Activated CD8-positive, alpha-beta memory T cell treated with anti-CD3 and anti-CD28 coated beads for 1 hour (primary cell): ENCODE data around the gene BIRC7.

Experiments
- DNase-seq, 2 donors: peaks; one replicate each; pipeline ENCODE4 v3.0.0-alpha.2; 2020; ENCODE audit warnings: low read depth in 1 of 2; ENCODE audit errors: extremely low read depth in 1 of 2

The BIRC7 gene

GRCh38 chr20:63224412-63225081 lies 11.2 kb upstream of the BIRC7 start:
- DNase-seq = no peak

- no peak for DNase-seq
Observed at GRCh38 chr20:63225082-63225454, 10.6 kb upstream of the BIRC7 start.

GRCh38 chr20:63226042-63226943 lies 9.4 kb upstream of the BIRC7 start:
- no peak for DNase-seq

DNA sequence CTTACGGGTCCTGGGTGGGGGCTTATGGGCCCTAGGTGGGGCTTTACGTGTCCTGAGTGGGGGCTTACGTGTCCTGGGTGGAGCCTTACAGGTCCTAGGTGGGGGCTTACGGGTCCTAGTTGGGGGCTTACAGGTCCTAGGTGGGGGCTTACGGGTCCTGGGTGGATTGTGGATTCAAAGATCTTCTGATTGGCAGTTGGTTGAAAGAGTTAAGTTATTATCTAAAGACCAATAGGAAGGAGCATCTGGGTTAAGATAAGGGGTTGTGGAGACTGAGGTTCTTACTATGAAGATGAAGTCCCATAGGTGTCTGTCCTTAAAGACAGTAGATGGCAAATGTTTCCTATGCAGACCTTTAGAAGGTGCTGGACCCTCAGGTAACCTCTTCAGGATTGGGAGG lies 8.4 kb upstream of the BIRC7 start:
- DNase-seq = no peak

DNA sequence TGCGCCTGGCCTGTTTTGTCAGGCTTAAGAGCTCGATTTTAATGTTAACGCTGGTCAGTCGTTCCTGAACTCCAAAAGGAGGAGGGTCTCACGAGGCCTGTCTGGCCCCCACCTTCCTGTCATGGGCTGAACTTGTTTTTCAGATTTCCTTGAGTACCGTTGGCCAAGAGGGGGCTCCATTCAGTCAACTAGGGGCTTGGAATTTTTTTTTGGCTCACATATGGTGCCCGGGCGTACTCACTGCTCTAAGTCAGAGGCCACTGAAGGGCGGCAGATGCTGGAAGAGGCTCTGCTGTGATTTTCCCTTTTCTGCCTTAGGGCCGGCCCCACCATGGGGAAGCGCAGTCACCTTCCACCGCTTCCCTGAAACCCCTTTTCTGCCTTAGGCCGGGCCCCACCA lies 6.9 kb upstream of the BIRC7 start:
- DNase-seq = no peak

DNA sequence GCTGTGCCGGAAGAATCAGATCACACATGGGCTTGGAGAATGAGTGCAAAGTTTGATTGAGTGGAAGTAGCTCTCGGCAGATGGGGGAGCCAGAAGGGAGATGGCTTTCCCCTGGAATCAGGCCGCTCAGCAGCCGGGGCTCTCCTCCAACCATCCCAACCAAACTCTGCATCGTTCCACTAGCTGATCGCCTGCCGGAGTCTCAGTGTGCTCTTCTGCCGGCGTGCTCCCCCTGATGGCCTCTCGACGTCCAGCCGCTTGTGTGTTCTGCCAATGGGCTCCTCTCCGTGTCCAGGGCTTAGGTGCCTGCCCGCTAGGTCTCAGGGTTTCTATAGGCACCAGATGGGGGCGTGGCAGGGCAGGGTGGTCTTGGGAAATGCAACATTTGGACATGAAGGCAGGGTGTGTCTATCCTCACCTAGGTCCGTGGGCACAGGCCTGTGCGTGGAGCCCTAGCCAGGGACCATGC lies 4.9 kb upstream of the BIRC7 start:
- DNase-seq = no peak

- DNase-seq = no peak
Observed at GRCh38 chr20:63232235-63233060, 3.3 kb upstream of the BIRC7 start.

DNA sequence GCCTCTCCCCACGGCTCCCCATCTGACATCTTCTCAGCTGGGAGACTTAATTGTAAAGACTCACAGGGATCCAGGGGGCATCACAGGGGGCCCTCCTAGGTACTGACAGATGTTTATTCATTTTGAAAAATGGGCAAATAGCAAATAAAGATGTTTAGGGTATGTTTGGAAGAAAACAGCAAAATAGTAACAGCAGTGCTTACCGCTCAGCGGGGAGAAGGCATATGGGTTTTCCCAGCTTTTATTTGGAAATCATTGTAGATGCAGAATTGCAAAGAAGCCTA lies 2.7 kb upstream of the BIRC7 start:
- no peak for DNase-seq

GRCh38 chr20:63233924-63234323 lies 1.8 kb upstream of the BIRC7 start:
- no peak for DNase-seq

GRCh38 chr20:63234693-63235398 lies 859 bp upstream of the BIRC7 start:
- no peak for DNase-seq

DNA sequence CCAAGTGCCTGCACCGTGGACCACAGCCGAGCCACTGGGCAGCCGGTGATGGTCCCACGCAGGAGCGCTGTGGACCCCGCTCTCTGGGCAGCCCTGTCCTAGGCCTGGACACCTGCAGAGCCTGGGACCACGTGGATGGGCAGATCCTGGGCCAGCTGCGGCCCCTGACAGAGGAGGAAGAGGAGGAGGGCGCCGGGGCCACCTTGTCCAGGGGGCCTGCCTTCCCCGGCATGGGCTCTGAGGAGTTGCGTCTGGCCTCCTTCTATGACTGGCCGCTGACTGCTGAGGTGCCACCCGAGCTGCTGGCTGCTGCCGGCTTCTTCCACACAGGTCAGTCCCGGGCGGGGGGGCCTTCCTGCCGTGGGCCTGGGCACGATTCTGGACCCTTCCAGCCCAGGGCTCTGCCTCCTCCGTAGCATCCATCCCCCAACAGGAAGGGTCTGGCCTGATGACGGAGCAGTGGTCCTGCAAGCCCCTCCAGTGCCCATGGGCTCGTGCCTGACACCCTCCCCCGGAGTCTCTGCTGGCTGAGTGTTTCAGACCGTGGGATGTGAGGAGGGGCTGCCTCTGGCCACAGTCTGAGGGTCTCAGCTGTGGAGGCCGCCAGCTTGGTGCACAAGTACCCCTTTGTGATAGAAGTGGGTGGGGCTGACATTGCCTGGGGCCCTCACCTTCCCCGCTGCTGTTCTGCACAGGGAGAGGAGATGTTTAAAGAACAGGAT lies 572 bp downstream of the BIRC7 start:
- DNase-seq = no peak

GRCh38 chr20:63238031-63238430 lies 2.3 kb downstream of the BIRC7 start:
- no peak for DNase-seq

DNA sequence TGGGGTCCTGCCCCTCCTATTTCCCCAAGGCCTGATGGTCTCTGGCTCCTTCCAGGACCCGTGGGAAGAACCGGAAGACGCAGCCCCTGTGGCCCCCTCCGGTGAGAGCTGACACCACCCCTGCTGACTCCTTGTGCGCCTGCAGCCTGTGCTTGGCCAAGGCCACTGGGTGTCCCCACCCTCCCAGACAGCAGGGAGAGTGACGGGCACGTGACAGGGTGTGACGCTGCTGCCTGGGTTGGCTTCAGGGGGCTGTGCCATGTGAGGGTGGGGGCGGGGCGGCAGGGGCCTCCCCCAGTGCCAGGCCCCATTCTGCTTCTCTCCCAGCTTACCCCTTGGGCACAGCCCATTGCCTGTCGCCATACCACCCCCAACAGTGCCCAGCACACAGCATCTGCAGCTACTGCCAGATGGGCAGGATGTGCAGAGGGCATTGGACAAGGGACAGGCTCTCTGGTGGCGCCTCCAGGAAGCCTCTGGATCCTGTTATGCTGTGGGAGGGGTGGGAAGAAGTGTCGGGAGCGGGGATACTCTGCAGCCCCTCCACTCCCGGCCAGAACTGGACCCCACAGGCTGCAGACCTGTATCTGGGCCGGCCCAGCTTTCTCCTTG lies 2.9 kb downstream of the BIRC7 start:
- no peak for DNase-seq

- DNase-seq = no peak
Observed at GRCh38 chr20:63239431-63239830, 3.7 kb downstream of the BIRC7 start.

DNA sequence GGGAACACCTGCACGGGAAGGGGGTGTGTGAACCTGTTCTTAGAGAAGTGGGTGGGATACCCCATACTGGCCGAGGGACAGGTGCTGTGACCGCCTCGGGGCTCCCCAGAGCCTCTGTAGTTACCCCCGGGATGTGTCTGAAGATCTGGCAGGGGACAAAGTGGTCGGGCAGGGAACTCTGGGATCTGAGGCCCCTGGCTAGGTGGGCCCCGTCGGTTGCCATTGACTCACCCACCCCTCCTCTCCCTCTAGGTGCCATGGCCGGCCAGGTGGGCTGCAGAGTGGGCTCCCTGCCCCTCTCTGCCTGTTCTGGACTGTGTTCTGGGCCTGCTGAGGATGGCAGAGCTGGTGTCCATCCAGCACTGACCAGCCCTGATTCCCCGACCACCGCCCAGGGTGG lies 4.3 kb downstream of the BIRC7 start:
- no peak for DNase-seq

GRCh38 chr20:63241272-63241671 lies 5.6 kb downstream of the BIRC7 start:
- DNase-seq = no peak

DNA sequence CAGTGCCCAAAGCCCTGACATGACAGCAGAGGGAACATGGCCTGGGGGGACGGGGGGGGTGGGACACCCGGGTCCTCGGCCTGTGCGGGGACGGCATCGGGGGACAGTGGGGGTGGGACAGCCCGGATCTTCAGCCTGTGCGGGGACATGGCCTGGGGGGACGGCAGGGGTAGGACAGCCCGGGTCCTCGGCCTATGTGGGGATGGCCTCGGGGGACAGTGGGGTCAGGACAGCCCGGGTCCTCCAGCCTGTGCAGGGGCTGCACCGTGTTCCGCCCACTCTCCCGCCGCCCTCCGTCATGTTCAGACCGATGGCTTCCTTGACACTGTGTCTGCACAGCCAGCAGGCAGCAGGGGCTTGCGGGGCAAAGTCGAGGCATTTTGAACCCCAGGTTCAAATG lies 7.0 kb downstream of the BIRC7 start:
- DNase-seq = no peak

GRCh38 chr20:63243604-63244247 lies 8.0 kb downstream of the BIRC7 start:
- DNase-seq = no peak

GRCh38 chr20:63244468-63244867 lies 8.8 kb downstream of the BIRC7 start:
- no peak for DNase-seq
